HG02623 (cell line): Measurements from ENCODE around the gene ASB18.

Experiments
- ATAC-seq: cut with Tn5 transposase; IDR thresholded peaks from one replicate; pipeline ENCODE4 v1.9.1; 2021; ENCODE audit warnings: moderate library complexity; ENCODE audit not compliant: unreplicated experiment

The ASB18 gene

GRCh38 chr2:236164925-236165841 is 99.0 kb downstream of the ASB18 start:
- ATAC-seq = no peak

GRCh38 chr2:236164201-236164924 is 99.8 kb downstream of the ASB18 start:
- no peak for ATAC-seq

GRCh38 chr2:236163471-236164200 is 100.6 kb downstream of the ASB18 start:
- no peak for ATAC-seq

GRCh38 chr2:236162882-236163470 is 101.2 kb downstream of the ASB18 start:
- ATAC-seq = no peak

GRCh38 chr2:236162031-236162845 is 102.0 kb downstream of the ASB18 start:
- no peak for ATAC-seq

- no peak for ATAC-seq
Measured at GRCh38 chr2:236161531-236161930, 102.7 kb downstream of the ASB18 start.

- no peak for ATAC-seq
Measured at GRCh38 chr2:236161082-236161462, 103.1 kb downstream of the ASB18 start.

GRCh38 chr2:236160366-236161081 is 103.7 kb downstream of the ASB18 start:
- no peak for ATAC-seq

- no peak for ATAC-seq
Measured at GRCh38 chr2:236159778-236160170, 104.4 kb downstream of the ASB18 start.

- ATAC-seq = no peak
Measured at GRCh38 chr2:236158969-236159777, 105.0 kb downstream of the ASB18 start.

GRCh38 chr2:236157815-236158498 is 106.2 kb downstream of the ASB18 start:
- ATAC-seq = no peak

GRCh38 chr2:236157366-236157765 is 106.8 kb downstream of the ASB18 start:
- ATAC-seq = no peak

GRCh38 chr2:236156860-236157194 is 107.4 kb downstream of the ASB18 start:
- ATAC-seq = no peak

GRCh38 chr2:236156095-236156859 is 107.9 kb downstream of the ASB18 start:
- no peak for ATAC-seq

GRCh38 chr2:236155406-236155805 is 108.8 kb downstream of the ASB18 start:
- ATAC-seq = no peak

GRCh38 chr2:236146436-236146835 is 117.8 kb downstream of the ASB18 start:
- ATAC-seq = no peak

- ATAC-seq = no peak
Measured at GRCh38 chr2:236143811-236144210, 120.4 kb downstream of the ASB18 start.
